Kidney (tissue), 14 donors: ENCODE measurements around the gene NKAIN2. TPM values are rescaled to one million over a fixed set of nuclear protein-coding genes. Genes with fewer than 3 reads are reported as not detected.

Source experiments
- DNase-seq, 5 donors: peaks; one replicate each; pipeline ENCODE4 v3.0.0-alpha.2; 2013 to 2020
- FAIRE-seq: peaks from 2 replicates; lab custom pipeline; 2012; peaks lifted over from hg19 to GRCh38; lab: Jason Lieb, UNC
- H3K27ac ChIP-seq, 2 donors: one replicate each; pipeline ENCODE4 v1.7.0; 2013; ENCODE audit warnings: low read depth in 2 of 2, low read length in 2 of 2, inconsistent platforms in 1 of 2
- H3K27me3 ChIP-seq: one replicate; pipeline ENCODE4 v1.7.1; 2013; ENCODE audit warnings: low read length, inconsistent platforms; ENCODE audit not compliant: control insufficient read depth, insufficient read depth
- H3K36me3 ChIP-seq, 3 donors: one replicate each; pipeline versions ENCODE4 v1.7.0 to v1.7.1; 2013; ENCODE audit warnings: low read length in 3 of 3, control low read depth in 1 of 3, inconsistent platforms in 1 of 3; ENCODE audit not compliant: insufficient read depth in 3 of 3, control insufficient read depth in 2 of 3
- H3K4me1 ChIP-seq, 3 donors: one replicate each; pipeline versions ENCODE4 v1.7.0 to v1.7.1; 2013; ENCODE audit warnings: low read length in 3 of 3, inconsistent platforms in 1 of 3, low read depth in 1 of 3; ENCODE audit not compliant: control insufficient read depth in 2 of 3, insufficient read depth in 2 of 3
- H3K4me3 ChIP-seq, 3 donors: one replicate each; pipeline versions ENCODE4 v1.7.0 to v1.8.1; 2013; ENCODE audit warnings: low read length in 3 of 3, control low read depth in 1 of 3, inconsistent platforms in 1 of 3
- H3K9ac ChIP-seq, 3 donors: one replicate each; pipeline versions ENCODE4 v1.7.0 to v1.7.1; 2013; ENCODE audit warnings: low read length in 3 of 3, control low read depth in 1 of 3, inconsistent platforms in 1 of 3
- H3K9me3 ChIP-seq, 3 donors: one replicate each; pipeline versions ENCODE4 v1.7.0 to v1.7.1; 2013; ENCODE audit warnings: low read length in 3 of 3, control low read depth in 1 of 3, inconsistent platforms in 1 of 3; ENCODE audit not compliant: control insufficient read depth in 2 of 3, insufficient read depth in 1 of 3
- intact Hi-C: fragments of 100-400 bp; cut with DNase I; formaldehyde crosslinking; loops from one replicate; pipeline ENCODE4 v1.11.1; 2022
- polyA plus RNA-seq: library from polyadenylated mRNA; stranded (reverse); fragments of 350-450 nt; fragmentation: Illumina TruSeq; extraction: RNeasy Lipid Tissue Mini Kit (QIAGEN cat#74804); gene quantifications from one replicate; pipeline ENCODE4 v1.2.3, GENCODE V29; 2014; ENCODE audit warnings: low read depth, low replicate concordance; ENCODE audit not compliant: insufficient read depth
- total RNA-seq: library from RNA; stranded (reverse); fragmentation: NEBNext Ultra II Directional; extraction: Animal tissue kit (Norgen Biotek cat#: 25700); gene quantifications from one replicate; pipeline ENCODE4 v1.2.1, GENCODE V29; 2021
- TF ChIP-seq, protein P1 (sequence below): IDR thresholded peaks from 3 replicates; pipeline ENCODE4 v1.5.1; 2012; ENCODE audit warnings: mild to moderate bottlenecking, moderate library complexity, borderline replicate concordance; ENCODE audit not compliant: insufficient read depth; ENCODE audit errors: extremely low read depth
- donor health status: control.
- donor health status: control.
- donor health status: control.
- donor health status: control.
- donor health status: control.
- donor health status: DM: yes; HTN: yes; CAD: no.
- donor health status: Normal renal cell carcinoma (clear cell type).

NKAIN2 gene
- total and polyA plus RNA-seq, 2 donors from 2014 or later: 0.39 to 1.8 TPM

GRCh38 chr6:124478906-124479305 is 675.2 kb downstream of the NKAIN2 start:
- no peak for DNase-seq
- no peaks in the 10 kb centered on the region for H3K9me3 ChIP-seq
- H3K36me3 ChIP-seq: no peaks in the 10 kb centered on the region
- no peak for FAIRE-seq
- H3K27me3 ChIP-seq: no peaks in the 10 kb centered on the region
- TF ChIP-seq, protein P1, sequence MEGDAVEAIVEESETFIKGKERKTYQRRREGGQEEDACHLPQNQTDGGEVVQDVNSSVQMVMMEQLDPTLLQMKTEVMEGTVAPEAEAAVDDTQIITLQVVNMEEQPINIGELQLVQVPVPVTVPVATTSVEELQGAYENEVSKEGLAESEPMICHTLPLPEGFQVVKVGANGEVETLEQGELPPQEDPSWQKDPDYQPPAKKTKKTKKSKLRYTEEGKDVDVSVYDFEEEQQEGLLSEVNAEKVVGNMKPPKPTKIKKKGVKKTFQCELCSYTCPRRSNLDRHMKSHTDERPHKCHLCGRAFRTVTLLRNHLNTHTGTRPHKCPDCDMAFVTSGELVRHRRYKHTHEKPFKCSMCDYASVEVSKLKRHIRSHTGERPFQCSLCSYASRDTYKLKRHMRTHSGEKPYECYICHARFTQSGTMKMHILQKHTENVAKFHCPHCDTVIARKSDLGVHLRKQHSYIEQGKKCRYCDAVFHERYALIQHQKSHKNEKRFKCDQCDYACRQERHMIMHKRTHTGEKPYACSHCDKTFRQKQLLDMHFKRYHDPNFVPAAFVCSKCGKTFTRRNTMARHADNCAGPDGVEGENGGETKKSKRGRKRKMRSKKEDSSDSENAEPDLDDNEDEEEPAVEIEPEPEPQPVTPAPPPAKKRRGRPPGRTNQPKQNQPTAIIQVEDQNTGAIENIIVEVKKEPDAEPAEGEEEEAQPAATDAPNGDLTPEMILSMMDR: no peak
- H3K9ac ChIP-seq: no peak overlapping the region
- no peak overlapping the region for H3K4me3 ChIP-seq
- no peaks in the 10 kb centered on the region for H3K4me1 ChIP-seq
- no peak overlapping the region for H3K27ac ChIP-seq
- intact Hi-C loops: no loop called here

GRCh38 chr6:124479991-124480430 is 676.3 kb downstream of the NKAIN2 start:
- TF ChIP-seq, protein P1: no peak
- FAIRE-seq: no peak

DNA sequence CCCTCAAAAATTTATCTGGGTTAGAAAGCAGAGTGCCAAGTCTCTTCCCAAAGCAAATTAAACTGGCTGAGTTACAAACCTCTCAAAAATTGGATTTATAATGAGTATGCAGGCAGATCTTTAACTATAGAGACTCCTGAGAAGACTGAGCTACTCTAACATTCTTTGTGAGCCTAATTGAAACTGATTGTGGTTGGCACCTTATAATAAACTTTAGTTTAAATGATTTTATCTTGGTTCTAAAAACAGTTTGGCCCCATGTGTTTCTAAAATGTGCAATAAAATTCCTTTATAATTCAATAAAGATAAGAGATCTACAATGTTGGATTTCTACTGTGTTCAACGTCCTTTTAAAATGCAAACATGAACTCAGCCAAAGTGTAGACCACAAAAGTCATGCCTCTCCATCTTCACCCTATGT is 678.4 kb downstream of the NKAIN2 start:
- no peaks in the 10 kb centered on the region for H3K27me3 ChIP-seq
- H3K36me3 ChIP-seq: no peaks in the 10 kb centered on the region
- TF ChIP-seq, protein P1: no peak
- DNase-seq: no peak
- intact Hi-C loops: no loop called here
- no peaks in the 10 kb centered on the region for H3K4me1 ChIP-seq
- H3K27ac ChIP-seq: no peak overlapping the region
- H3K9ac ChIP-seq: no peak overlapping the region
- no peaks in the 10 kb centered on the region for H3K9me3 ChIP-seq
- no peak for FAIRE-seq
- no peak overlapping the region for H3K4me3 ChIP-seq

More at GRCh38 chr6:124479991-124480430, 676.3 kb downstream of the NKAIN2 start:
- H3K27ac ChIP-seq: no peak overlapping the region
- peak in 1 of 5 donors; percentile 13 for DNase-seq
- no peaks in the 10 kb centered on the region for H3K27me3 ChIP-seq
- no peaks in the 10 kb centered on the region for H3K4me1 ChIP-seq
- intact Hi-C loops: no loop called here
- H3K4me3 ChIP-seq: no peak overlapping the region
- H3K9me3 ChIP-seq: no peaks in the 10 kb centered on the region
- H3K36me3 ChIP-seq: no peaks in the 10 kb centered on the region
- H3K9ac ChIP-seq: no peak overlapping the region
